DMS53 treated with DMSO at 0.1 percent for 48 hours (cell line): ENCODE data around the gene PRPSAP1.

ENCODE experiments used
- DNase-seq: peaks from one replicate; lab custom pipeline; 2025; ENCODE audit not compliant: unreplicated experiment; lab: John Stamatoyannopoulos, UW

Gene PRPSAP1

GRCh38 chr17:76353599-76354316 lies at the start of gene PRPSAP1:
Gene PRPSAP1, minus strand, starts transcription at chr17:76353916. Its CDS starts 213 bp downstream, at chr17:76353703.
- DNase-seq, result peak; percentile 97

- no peak for DNase-seq
Observed at GRCh38 chr17:76402711-76403110, 49.0 kb upstream of the PRPSAP1 start.

GRCh38 chr17:76399175-76400172 lies 45.8 kb upstream of the PRPSAP1 start:
- DNase-seq, result no peak

GRCh38 chr17:76398523-76399174 lies 44.9 kb upstream of the PRPSAP1 start:
- no peak for DNase-seq

GRCh38 chr17:76397687-76398522 lies 44.2 kb upstream of the PRPSAP1 start:
- DNase-seq, result peak; percentile 62

GRCh38 chr17:76397184-76397583 lies 43.5 kb upstream of the PRPSAP1 start:
- DNase-seq, result no peak

GRCh38 chr17:76395980-76396379 lies 42.3 kb upstream of the PRPSAP1 start:
- no peak for DNase-seq

- DNase-seq, result peak; percentile 95
Observed at GRCh38 chr17:76394166-76394565, 40.5 kb upstream of the PRPSAP1 start.

- no peak for DNase-seq
Observed at GRCh38 chr17:76391200-76391715, 37.5 kb upstream of the PRPSAP1 start.

GRCh38 chr17:76390003-76390421 lies 36.3 kb upstream of the PRPSAP1 start:
- no peak for DNase-seq

- no peak for DNase-seq
Observed at GRCh38 chr17:76388966-76389888, 35.5 kb upstream of the PRPSAP1 start.

- no peak for DNase-seq
Observed at GRCh38 chr17:76386966-76387765, 33.5 kb upstream of the PRPSAP1 start.

- peak; percentile 62 for DNase-seq
Observed at GRCh38 chr17:76385892-76386786, 32.4 kb upstream of the PRPSAP1 start.

GRCh38 chr17:76384987-76385891 lies 31.5 kb upstream of the PRPSAP1 start:
- DNase-seq, result no peak

GRCh38 chr17:76384222-76384986 lies 30.7 kb upstream of the PRPSAP1 start, which contains the start of gene SPHK1:
Gene SPHK1, plus strand, starts transcription at chr17:76384609. Its CDS starts 1,036 bp downstream, at chr17:76385645.
- DNase-seq, result peak; percentile 54
